ENCODE results near the gene LRWD1.
"Not testable (repeated sequence)": the region's sequence is repeated elsewhere in the genome, so short reads cannot be mapped to it uniquely, and the experiment has no call there.

Gene LRWD1

DNA sequence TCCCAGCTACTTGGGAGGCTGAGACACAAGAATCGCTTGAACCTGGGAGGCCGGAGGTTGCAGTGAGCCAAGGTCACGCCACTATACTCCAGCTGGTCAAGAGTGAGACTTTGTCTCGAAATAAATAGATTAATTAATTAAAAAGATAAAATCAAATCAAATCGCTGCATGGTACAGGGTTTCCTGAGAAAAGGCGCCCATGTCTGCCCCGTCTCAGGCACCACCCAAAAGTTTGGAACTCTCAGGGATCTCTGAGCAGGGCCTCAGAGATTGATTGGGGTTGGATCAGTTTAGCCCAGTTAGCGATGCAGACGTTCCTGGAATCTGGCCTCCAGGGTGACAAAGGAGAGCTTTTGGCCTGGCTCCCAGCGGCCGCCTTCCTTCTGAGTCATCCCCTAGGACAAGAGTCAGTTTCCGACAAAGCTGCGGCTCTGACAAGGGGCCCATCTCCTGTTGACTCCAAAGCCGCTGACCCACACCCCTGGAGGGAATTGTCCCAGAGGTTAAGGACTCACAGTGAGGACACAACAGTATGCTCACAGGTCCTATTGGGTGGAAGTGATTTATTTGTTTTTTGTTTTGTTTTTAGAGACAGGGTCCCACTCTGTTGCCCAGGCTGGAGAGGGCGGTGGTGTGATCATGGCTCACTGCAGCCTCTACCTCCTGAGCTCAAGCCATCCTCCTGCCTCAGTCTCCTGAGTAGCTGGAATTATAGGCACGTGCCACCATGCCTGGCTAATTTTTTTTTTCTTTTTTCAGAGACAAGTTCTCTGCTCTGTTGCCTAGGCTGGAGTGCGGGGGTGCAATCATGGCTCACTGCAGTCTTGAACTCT lies 24.6 kb upstream of the LRWD1 start:
- DNase-seq (ENCODE audit: low read depth in 2 of 2, low spot score in 1 of 2) = no peak

GRCh38 chr7:102444961-102445673 lies 19.7 kb upstream of the LRWD1 start:
- no peak for DNase-seq (ENCODE audit: low read depth in 2 of 2, low spot score in 1 of 2)

DNA sequence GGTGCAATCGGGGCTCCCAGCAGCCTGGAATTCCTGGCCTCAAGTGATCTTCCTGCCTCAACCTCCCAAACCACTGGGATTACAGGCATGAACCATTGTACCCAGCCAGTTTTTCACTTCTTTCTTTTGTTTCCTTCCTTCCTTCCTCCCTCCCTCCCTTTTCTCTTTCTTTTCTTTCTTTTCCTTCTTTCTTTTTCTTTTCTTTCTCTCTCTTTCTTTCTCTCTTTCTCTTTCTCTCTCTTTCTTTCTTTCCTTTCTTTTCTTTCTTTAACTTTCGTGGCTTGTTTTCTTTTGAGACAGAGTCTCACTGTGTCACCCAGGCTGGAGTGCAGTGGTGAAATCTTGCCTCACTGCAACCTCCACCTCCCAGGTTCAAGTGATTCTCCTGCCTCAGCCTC lies 19.1 kb upstream of the LRWD1 start:
- DNase-seq (ENCODE audit: low read depth in 2 of 2, low spot score in 1 of 2) = no peak

DNA sequence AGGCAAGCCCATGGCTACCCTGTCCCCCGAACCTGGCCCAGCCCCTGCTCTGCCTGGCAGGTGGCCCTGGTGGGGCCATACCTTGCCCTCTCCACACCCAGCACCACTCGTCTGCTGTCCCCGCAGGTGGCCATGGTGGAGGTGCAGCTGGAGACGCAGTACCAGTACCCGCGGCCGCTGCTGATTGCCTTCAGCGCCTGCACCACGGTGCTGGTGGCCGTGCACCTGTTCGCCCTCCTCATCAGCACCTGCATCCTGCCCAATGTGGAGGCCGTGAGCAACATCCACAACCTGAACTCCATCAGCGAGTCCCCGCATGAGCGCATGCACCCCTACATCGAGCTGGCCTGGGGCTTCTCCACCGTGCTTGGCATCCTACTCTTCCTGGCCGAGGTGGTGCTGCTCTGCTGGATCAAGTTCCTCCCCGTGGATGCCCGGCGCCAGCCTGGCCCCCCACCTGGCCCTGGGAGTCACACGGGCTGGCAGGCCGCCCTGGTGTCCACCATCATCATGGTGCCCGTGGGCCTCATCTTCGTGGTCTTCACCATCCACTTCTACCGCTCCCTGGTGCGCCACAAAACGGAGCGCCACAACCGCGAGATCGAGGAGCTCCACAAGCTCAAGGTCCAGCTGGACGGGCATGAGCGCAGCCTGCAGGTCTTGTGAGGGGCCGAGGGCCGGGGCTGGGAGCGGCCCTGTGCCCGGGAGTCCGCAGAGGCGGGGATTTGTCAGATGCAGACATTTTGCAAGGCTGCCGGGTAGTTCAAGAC lies 18.2 kb upstream of the LRWD1 start:
- no peak for DNase-seq (ENCODE audit: low read depth in 2 of 2, low spot score in 1 of 2)

DNA sequence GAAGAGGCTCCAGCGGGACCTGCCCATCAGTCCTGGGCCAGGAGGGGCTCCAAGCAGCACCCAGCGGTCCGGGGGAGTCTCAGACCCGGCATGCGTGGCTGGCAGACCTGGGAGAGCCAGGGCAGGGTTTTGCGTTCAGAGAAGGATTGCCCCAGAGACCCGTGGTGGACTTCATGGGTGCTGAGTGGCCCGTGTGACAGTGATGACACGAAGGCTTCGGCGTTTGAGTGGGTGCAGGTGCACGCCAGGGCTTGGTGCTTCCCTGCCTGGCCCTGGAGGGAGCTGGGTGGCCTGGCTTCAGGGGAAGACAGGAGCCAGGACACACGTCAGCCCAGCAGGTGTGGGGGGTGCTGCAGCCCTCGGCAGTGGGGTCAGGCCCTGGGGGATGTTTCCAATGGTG lies 17.5 kb upstream of the LRWD1 start:
- DNase-seq (ENCODE audit: low read depth in 2 of 2, low spot score in 1 of 2) = no peak

GRCh38 chr7:102449136-102449535 lies 15.6 kb upstream of the LRWD1 start:
- no peak for DNase-seq (ENCODE audit: low read depth in 2 of 2, low spot score in 1 of 2)

GRCh38 chr7:102450242-102450641 lies 14.5 kb upstream of the LRWD1 start:
- DNase-seq (ENCODE audit: low read depth in 2 of 2, low spot score in 1 of 2) = no peak

- DNase-seq (ENCODE audit: low read depth in 2 of 2, low spot score in 1 of 2) = no peak
These were observed 13.3 kb upstream of the LRWD1 start for GRCh38 chr7:102451371-102452054.

DNA sequence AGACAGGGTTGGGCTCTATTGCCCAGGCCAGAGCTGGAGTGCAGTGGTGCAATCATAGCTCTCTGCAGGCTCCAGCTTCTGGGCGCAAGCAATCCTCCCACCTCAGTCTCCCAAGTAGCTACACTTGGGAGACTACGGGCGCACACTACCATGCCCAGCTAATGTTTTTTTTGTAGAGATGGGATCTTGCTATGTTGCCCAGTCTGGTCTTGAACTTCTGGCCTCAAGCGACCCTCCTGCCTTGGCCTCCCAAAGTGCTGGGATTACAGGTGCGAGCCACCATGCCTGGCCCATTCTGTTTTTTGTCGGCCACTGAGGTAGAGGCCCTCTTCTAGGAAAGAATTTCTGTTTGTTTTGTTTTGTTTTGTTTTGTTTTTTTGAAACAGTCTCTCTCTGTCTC lies 12.3 kb upstream of the LRWD1 start:
- no peak for DNase-seq (ENCODE audit: low read depth in 2 of 2, low spot score in 1 of 2)

- DNase-seq (ENCODE audit: low read depth in 2 of 2, low spot score in 1 of 2) = no peak
These were observed 11.5 kb upstream of the LRWD1 start for GRCh38 chr7:102453319-102453718.

DNA sequence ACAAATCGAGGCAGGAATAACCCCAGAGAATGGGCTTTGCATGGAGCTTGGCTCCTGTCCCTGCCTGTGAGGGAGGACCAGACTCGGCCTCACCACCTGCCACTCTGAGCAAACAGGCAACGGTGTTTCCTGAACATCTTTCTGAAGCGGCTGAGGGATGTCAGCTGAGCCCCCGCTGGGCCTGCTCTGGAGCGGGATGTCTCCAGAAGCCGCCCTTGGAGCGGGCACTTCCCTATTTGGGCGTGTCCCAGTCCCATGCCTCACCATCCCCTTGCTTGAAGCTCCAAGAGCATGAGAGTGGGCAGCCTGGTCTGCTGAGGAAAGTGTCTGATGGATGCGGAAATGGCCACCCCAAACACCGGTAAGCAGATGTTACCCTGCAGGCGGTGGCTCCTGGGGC lies 10.3 kb upstream of the LRWD1 start:
- no peak for DNase-seq (ENCODE audit: low read depth in 2 of 2, low spot score in 1 of 2)

GRCh38 chr7:102454932-102455331 lies 9.9 kb upstream of the LRWD1 start:
- not testable (repeated sequence) for DNase-seq (ENCODE audit: low read depth in 2 of 2, low spot score in 1 of 2)

DNA sequence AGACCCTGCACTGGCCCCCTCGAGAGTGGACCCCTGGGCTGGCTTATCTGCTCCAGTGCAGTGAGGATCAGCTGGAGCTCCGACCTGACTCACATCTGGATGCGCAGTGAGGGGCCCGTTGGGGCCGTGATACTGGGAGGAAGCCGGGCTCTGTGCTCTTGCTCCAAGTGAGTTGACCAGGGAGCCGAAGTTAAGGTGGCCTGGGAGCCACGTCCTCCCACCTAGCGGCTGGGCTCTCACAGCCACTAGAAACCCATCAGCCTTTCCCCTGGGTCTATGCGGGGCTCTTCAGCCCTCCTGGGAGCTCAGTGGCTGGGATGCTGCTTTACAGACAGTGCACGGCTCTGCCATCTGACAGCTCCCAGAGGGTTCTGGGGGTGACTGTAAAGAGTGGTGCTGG lies 9.2 kb upstream of the LRWD1 start:
- no peak for DNase-seq (ENCODE audit: low read depth in 2 of 2, low spot score in 1 of 2)

DNA sequence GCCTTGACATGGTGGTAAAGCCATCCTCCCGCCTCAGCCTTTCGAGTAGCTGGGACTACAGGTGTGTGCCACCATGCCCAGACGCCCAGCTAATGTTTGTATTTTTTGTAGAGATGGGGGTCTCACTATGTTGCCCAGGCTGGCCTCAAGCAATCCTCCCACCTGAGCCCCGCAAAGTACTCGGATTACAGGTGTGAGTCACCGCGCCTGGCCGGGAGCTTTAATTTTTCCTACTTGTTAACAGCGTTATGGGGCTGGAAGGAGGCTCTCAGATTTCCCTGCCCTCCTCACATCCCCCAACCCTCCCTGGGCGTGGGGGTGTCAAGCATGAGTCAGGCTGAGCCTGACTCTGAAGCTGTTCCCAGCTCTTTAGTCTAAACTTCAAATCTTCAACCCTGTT lies 8.5 kb upstream of the LRWD1 start:
- no peak for DNase-seq (ENCODE audit: low read depth in 2 of 2, low spot score in 1 of 2)

- DNase-seq (ENCODE audit: low read depth in 2 of 2, low spot score in 1 of 2) = no peak
These were observed 7.3 kb upstream of the LRWD1 start for GRCh38 chr7:102457352-102457924.

DNA sequence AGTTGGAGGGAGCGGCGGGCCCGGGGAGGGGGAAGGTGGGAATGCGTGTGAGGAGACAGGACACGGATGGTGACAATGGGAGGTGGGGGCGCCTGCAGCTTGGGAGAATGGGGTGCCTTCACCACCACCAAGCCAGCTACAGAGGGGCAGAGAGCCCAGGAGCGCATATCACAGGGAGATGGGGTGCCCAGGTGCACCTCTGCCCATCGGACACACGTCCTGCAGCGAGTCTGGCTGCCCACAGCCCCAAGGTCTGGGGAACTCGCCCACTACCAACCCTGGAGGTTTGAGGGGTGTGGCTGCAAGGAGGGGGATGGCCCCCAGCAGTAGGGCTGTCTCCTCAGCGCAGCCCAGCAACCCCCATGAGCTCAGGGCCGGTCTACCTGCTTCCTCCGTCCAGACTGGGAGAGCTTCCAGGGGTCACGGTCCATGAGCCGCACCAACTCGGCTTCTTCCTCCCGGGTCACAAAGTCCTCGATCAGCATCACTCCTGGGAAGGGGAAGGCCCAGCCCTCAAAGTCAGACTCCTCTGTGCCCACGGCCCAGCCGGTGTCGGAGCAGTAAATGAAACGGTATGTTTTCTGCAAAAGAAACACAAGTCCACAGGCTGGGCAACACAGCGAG lies 5.5 kb upstream of the LRWD1 start:
- DNase-seq (ENCODE audit: low read depth in 2 of 2, low spot score in 1 of 2) = no peak

DNA sequence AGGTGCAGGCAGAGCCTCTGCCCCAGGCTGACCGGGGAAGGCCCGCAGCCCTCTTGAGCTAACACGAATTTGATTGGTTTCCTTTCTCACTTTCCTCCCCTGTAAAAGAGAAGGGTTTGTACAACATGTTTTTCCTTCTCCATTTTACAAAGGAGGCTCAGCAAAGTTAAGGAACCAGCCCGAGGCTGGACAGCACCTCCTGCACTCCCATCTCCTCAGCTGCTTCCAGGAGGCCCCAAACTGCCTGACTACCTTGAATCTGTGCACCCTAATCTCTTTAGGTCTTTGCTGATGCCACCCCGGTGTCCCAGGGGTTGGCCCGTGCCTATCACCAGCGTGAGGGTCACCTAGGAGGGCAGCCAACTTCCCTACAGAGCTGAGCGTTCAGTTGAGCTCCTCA lies 4.3 kb upstream of the LRWD1 start:
- no peak for DNase-seq (ENCODE audit: low read depth in 2 of 2, low spot score in 1 of 2)

DNA sequence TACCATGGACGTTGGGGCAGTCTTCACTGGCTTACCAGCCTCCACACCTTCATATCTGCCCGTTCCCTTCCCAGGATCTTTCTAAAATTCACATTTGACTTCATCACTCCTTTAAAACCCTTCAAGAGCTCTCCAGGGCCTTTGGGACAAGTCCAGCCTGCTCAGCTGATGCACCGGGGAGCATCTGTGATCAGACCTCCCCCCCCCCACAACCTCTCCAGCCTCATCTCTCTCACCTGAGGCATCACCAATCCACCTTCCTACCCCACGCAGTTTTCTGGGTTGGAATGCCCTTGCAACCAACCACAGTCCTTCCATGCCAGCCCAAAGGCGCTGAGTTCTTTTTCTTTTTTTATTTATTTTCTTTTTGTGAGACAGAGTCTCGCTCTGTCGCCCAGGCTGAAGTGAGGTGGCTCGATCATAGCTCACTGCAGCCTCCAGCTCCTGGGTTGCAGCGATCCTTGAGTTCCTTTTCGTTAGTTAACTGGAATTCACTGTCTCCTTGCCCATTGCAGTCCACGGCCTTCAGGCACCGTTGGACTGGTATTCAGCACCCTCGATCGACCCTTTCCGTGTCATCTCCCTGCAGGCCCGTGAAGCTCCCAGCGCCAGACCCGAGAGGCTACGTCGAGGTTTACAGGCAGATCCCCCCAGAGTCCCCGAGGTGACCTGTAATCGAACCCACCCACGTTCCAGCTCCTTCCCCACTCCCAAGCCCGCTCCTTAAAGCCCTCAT lies 775 bp upstream of the LRWD1 start:
- no peak for DNase-seq (ENCODE audit: low read depth in 2 of 2, low spot score in 1 of 2)

- DNase-seq (ENCODE audit: low read depth in 2 of 2, low spot score in 1 of 2) = no peak
These were observed 1.3 kb downstream of the LRWD1 start for GRCh38 chr7:102466097-102466496.

All from stimulated activated CD8-positive, alpha-beta memory T cell treated with anti-CD3 and anti-CD28 coated beads, Interleukin-4, amount 100 ng/mL, for 4 hours (primary cell).